NCI-H69 (cell line): ENCODE results near the gene KYNU.
"Not testable (repeated sequence)": the region's sequence is repeated elsewhere in the genome, so short reads cannot be mapped to it uniquely, and the experiment has no call there.

Experiments
- DNase-seq: peaks from one replicate; lab custom pipeline; 2025; lab: John Stamatoyannopoulos, UW

Gene KYNU

GRCh38 chr2:142871396-142871795 lies 6.1 kb upstream of the KYNU start:
- no peak for DNase-seq

- no peak for DNase-seq
These were observed 4.4 kb upstream of the KYNU start for GRCh38 chr2:142872882-142873724.

- no peak for DNase-seq
These were observed 3.6 kb upstream of the KYNU start for GRCh38 chr2:142873831-142874287.

- DNase-seq: no peak
These were observed 3.1 kb upstream of the KYNU start for GRCh38 chr2:142874293-142874814.

- DNase-seq: no peak
These were observed 2.5 kb upstream of the KYNU start for GRCh38 chr2:142875010-142875409.

GRCh38 chr2:142875652-142876051 lies 1.8 kb upstream of the KYNU start:
- DNase-seq: no peak

GRCh38 chr2:142876423-142876822 lies 1.0 kb upstream of the KYNU start:
- DNase-seq: no peak

GRCh38 chr2:142878031-142878678 lies 691 bp downstream of the KYNU start:
- no peak for DNase-seq

GRCh38 chr2:142879151-142879550 lies 1.7 kb downstream of the KYNU start:
- no peak for DNase-seq

GRCh38 chr2:142880279-142880678 lies 2.8 kb downstream of the KYNU start:
- no peak for DNase-seq

- no peak for DNase-seq
These were observed 4.2 kb downstream of the KYNU start for GRCh38 chr2:142881619-142882018.

GRCh38 chr2:142882500-142882899 lies 5.0 kb downstream of the KYNU start:
- DNase-seq: not testable (repeated sequence)

GRCh38 chr2:142883526-142883925 lies 6.1 kb downstream of the KYNU start:
- DNase-seq: no peak

- DNase-seq: no peak
These were observed 8.1 kb downstream of the KYNU start for GRCh38 chr2:142885543-142885942.

- no peak for DNase-seq
These were observed 15.3 kb downstream of the KYNU start for GRCh38 chr2:142892715-142893114.

- no peak for DNase-seq
These were observed 15.8 kb downstream of the KYNU start for GRCh38 chr2:142893241-142893640.

- no peak for DNase-seq
These were observed 20.3 kb downstream of the KYNU start for GRCh38 chr2:142897807-142898206.

GRCh38 chr2:142900327-142900726 lies 22.9 kb downstream of the KYNU start:
- DNase-seq: not testable (repeated sequence)

- DNase-seq: no peak
These were observed 24.3 kb downstream of the KYNU start for GRCh38 chr2:142901780-142902179.

GRCh38 chr2:142903726-142904125 lies 26.3 kb downstream of the KYNU start:
- DNase-seq: not testable (repeated sequence)

- no peak for DNase-seq
These were observed 30.2 kb downstream of the KYNU start for GRCh38 chr2:142907653-142908052.

GRCh38 chr2:142914507-142915313 lies 37.2 kb downstream of the KYNU start:
- no peak for DNase-seq
